Astrocyte of the spinal cord (primary cell): ENCODE measurements around the gene SLC35F1.

Experiments
- DNase-seq: peaks from one replicate; pipeline ENCODE4 v3.0.0; 2011; ENCODE audit warnings: low read depth, low spot score
- H3K4me3 ChIP-seq: 2 replicates; pipeline ENCODE4 v1.5.1; 2011; ENCODE audit warnings: low read depth, mild to moderate bottlenecking, low read length, moderate library complexity
- in situ Hi-C: cut with HindIII; loops from 2 replicates; pipeline ENCODE4 v1.10.0; 2017; ENCODE audit warnings: low sequenced_read_pairs
- TF ChIP-seq, protein P1 (sequence below): IDR thresholded peaks from 2 replicates; pipeline ENCODE4 v1.5.1; 2012; ENCODE audit warnings: low read depth, mild to moderate bottlenecking, low read length, inconsistent platforms

The SLC35F1 gene

DNA sequence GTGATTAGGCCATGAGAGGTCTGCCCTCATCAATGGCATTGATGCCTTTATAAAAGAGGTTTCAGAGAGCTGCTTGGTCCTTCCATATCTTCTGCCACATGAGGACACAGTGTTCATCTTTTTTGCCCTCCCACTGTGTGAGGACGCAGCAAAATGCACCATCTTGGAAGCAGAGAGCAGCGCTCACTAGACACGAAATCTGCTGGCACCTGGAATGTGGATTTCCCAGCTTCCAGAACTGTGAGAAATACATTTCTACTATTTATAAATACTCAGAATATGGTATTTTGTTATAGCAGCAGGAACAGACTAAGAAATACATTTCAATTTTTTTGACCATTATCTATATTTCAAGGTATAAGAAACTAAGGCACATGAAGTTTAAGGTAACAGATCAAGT lies 24.9 kb downstream of the SLC35F1 start:
- DNase-seq = no peak
- TF ChIP-seq, protein P1, sequence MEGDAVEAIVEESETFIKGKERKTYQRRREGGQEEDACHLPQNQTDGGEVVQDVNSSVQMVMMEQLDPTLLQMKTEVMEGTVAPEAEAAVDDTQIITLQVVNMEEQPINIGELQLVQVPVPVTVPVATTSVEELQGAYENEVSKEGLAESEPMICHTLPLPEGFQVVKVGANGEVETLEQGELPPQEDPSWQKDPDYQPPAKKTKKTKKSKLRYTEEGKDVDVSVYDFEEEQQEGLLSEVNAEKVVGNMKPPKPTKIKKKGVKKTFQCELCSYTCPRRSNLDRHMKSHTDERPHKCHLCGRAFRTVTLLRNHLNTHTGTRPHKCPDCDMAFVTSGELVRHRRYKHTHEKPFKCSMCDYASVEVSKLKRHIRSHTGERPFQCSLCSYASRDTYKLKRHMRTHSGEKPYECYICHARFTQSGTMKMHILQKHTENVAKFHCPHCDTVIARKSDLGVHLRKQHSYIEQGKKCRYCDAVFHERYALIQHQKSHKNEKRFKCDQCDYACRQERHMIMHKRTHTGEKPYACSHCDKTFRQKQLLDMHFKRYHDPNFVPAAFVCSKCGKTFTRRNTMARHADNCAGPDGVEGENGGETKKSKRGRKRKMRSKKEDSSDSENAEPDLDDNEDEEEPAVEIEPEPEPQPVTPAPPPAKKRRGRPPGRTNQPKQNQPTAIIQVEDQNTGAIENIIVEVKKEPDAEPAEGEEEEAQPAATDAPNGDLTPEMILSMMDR = no peak
- in situ Hi-C loops = no loop called here
- no peak overlapping the region for H3K4me3 ChIP-seq

DNA sequence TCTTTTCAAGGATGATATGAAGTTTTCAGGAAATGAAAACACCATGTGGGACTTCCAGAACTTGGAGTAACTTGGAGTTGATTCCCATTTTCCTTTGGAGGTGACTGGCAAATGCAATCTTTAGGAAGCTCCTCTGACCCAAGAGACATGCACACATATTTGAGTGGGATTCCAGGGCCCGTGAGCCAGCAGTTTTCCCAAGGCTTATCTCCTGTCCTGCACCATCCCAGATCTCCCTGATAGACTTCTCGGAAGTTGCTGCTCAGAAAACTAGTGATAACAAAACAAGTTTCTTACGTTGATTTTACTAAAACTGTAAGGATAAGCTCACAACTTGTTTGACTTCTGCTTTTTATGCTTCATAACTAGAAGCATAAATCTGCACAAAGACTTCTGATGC lies 25.6 kb downstream of the SLC35F1 start:
- H3K4me3 ChIP-seq = no peak overlapping the region
- in situ Hi-C loops = no loop called here
- TF ChIP-seq, protein P1 = no peak
- DNase-seq = no peak

DNA sequence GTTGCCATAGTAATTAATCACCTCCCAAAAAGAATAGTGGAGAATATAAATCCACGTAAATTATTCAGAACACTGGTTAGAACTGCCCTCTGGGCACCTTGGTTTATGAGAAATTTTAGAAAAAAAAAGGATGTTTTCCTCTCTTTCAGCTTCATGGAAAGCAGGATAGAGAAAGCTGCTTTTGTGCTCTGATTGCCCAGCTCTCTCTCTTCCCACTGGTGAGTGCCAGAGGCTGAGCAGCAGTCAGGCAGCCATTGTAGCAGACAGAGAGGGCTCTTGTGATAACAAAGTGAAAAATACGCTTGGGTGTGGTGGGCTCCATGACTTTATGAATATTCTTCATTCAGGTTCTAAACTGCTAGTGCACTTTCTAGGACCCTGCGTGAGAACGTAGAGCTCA lies 26.4 kb downstream of the SLC35F1 start:
- H3K4me3 ChIP-seq = no peak overlapping the region
- in situ Hi-C loops = no loop called here
- no peak for DNase-seq
- TF ChIP-seq, protein P1 = no peak

DNA sequence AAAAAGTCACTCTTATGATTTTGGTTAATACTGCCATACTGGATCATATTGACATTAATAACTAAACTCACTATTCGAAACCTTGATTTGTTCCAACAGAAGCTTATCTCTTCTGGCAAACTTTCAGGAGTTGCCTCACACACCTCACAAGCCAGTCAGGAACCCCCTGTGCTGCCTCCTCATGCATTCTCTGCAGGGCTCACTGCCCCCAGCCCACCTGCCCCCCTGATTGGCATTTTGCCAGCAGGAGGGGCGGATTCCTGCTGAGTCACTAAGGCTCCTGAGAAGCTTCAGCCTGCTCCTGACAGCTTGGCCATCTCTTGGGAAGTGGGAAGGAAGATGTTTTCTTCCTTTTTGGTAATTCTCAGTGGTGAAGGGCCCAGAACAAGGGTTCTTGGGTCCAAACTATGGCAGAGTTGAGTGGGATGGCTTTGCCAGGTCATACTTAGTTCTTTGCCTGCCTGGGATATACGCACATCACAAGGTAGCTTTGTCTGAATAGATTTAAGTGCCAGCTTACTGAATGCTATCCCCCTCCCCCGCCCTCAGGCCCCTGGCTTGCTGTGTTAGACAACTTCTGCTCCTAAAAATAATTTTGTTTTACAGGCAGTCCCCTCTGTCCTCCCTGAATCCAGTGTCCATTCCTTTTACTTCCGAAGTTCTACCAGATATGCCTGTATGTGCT lies 31.4 kb downstream of the SLC35F1 start:
- DNase-seq = no peak
- in situ Hi-C loops = no loop called here
- H3K4me3 ChIP-seq = no peak overlapping the region
- TF ChIP-seq, protein P1 = no peak

DNA sequence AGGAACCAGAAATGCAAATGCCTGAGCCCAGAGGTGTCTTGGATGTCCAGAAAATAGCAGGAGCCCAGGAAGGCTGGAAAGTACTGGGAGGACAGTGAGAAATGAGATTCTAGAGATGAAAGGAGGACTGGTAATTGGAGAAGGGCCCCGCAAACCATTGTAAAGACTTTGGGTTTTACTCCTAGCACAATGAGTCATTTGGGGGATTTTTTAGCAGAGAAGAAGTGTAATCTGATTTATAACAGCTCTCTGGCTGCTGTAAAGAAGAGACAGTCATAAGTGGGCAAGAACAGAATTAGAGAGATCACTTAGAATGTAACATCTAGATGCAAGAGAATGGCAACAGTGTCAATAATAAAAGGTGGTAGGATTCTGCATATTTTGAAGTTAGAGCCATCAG lies 40.2 kb downstream of the SLC35F1 start:
- in situ Hi-C loops = no loop called here
- H3K4me3 ChIP-seq = no peak overlapping the region
- TF ChIP-seq, protein P1 = no peak
- no peak for DNase-seq

DNA sequence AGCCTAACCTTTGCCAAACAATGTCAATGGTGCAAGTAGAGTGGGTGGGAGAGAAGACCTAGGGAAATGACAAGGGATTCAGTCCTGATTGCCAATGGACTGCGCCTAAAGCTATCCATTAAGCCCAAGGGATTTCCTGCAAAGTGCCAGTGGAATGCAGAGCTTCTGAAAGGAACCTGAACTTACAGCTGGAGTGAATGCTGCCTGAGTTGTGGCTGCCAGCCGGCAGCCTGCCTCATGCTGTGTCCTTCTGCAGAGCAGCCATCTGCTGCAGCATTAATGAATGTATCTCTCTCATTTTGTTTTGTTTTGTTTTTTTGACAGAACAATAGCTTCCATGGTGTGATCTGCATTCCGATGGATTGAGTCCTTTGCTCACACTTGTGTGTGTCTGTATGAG lies 44.7 kb downstream of the SLC35F1 start:
- in situ Hi-C loops = no loop called here
- TF ChIP-seq, protein P1 = no peak
- peak; percentile 10 for DNase-seq
- no peak overlapping the region for H3K4me3 ChIP-seq
